Measurements from ENCODE around the gene ELOB.
A peak's percentile ranks its signal among the peaks of the same experiment; 100 is the strongest.

The ELOB gene

DNA sequence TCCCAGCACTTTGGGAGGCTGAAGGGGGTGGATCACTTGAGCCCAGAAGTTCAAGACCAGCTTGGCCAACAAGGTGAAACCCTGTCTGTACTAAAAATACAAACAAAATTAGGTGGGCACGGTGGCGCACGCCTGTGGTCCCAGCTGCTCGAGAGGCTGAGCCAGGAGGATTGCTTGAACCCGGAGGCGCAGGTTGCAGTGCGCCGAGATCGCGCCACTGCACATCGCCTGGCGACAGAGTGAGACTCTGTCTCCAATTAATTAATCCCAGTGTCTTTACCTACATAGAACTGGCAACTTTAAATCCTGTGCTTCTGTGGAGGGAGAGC is 1.5 kb upstream of the ELOB start:
- TF ChIP-seq, protein P1, sequence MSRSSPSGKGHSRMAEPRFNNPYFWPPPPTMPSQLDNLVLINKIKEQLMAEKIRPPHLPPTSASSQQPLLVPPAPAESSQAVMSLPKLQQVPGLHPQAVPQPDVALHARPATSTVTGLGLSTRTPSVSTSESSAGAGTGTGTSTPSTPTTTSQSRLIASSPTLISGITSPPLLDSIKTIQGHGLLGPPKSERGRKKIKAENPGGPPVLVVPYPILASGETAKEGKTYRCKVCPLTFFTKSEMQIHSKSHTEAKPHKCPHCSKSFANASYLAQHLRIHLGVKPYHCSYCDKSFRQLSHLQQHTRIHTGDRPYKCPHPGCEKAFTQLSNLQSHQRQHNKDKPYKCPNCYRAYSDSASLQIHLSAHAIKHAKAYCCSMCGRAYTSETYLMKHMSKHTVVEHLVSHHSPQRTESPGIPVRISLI (tag by site-specific recombination; IDR thresholded peaks at IDR 0.05): no peak
- TF ChIP-seq ZNF175 (tag by site-specific recombination; IDR thresholded peaks at IDR 0.05) (no peak), ZNF114 (tag by site-specific recombination; IDR thresholded peaks at IDR 0.05) (no peak), ZNF10 (tag by site-specific recombination; IDR thresholded peaks at IDR 0.05) (no peak), OSR2 (tag by site-specific recombination; IDR thresholded peaks at IDR 0.05) (no peak), ZNF157 (tag by site-specific recombination; IDR thresholded peaks at IDR 0.05) (no peak), ZNF423 (tag by site-specific recombination; IDR thresholded peaks at IDR 0.05) (no peak), TCF7L2 (IDR thresholded peaks at IDR 0.05; ENCODE audit: borderline replicate concordance, low read depth, low read length) (no peak)
- TF ChIP-seq, protein P2, sequence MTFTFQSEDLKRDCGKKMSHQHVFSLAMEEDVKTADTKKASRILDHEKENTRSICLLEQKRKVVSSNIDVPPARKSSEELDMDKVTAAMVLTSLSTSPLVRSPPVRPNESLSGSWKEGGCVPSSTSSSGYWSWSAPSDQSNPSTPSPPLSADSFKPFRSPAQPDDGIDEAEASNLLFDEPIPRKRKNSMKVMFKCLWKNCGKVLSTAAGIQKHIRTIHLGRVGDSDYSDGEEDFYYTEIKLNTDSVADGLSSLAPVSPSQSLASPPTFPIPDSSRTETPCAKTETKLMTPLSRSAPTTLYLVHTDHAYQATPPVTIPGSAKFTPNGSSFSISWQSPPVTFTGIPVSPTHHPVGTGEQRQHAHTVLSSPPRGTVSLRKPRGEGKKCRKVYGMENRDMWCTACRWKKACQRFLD (tag by site-specific recombination; IDR thresholded peaks at IDR 0.05): no peak
- no peaks in the 10 kb centered on the region for H3K9me3 ChIP-seq (ENCODE audit: control insufficient read depth, insufficient read depth, low read depth, low read length)
- peaks cover 0 to 25% of the 10 kb centered on the region in 2 experiments; a peak in 1 of 3 replicates for H3K36me3 ChIP-seq (ENCODE audit: control insufficient read depth in 2 of 2, insufficient read depth in 1 of 2, low read length in 2 of 2)
- POLR2A ChIA-PET: interaction anchor here (1.0 to 4.2 kb wide), 6 partner anchors 25 to 185 kb away, joined by 3 to 22 read pairs (median 4); partner anchors contain the start of genes FLYWCH1, KREMEN2 and SRRM2
- CTCF ChIA-PET: interaction anchor here (0.7 to 2.3 kb wide), 4 partner anchors 24 to 680 kb away, joined by 3 to 11 read pairs (median 4); no protein-coding TSS in a partner anchor
- H3K4me1 ChIP-seq (ENCODE audit: control insufficient read depth, insufficient read depth, low read length): peaks cover 2% of the 10 kb centered on the region; the same call in 1 of the 2 replicates
- no peak overlapping the region; the same call in 1 of the 2 replicates for H3K27ac ChIP-seq (ENCODE audit: extremely low read depth, low read depth, low read length)
- H3K4me3 ChIP-seq (ENCODE audit: low read depth, low read length): no peak overlapping the region

DNA sequence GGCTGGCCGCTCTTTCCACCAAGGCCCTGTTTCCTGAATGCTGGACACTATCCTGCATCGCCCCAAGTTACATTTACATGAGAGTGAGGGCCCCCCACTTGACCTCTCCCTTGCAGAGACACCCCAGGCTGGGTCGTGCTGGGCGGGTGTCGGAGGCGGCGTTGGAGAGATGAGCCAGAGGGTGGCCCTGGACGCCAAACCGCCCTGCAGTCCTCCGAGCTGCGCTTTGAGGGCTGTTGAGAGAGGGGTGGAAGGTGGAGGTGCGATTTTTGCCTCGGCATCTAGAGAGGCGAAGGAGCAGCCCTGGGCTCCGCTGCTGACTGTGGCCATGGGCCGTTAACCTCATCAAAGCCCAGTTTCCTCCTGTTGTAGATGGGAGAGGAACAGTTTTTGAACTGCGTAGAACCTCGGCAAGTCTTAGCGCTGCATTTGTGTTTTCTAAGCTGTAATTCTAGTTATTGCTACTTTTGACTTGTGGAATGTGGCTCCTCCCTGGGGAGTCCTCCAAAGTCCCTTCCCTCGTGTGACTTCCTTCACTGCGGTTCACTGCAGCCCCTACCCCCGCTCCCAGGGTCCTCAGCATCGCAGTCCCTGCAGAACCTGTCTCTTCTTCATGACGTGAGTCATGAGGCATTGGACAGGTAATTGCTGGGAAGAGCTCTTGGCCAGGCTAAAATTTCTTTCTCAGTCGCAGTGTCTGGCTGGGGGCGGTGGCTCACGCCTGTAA is 986 bp upstream of the ELOB start:
- Histone ChIP-seq H3K4me3 (ENCODE audit: low read depth, low read length) (peak overlapping the region; percentile 92), H3K27ac (ENCODE audit: extremely low read depth, low read depth, low read length) (peak overlapping the region; percentile 99), H3K36me3 (ENCODE audit: control insufficient read depth in 2 of 2, insufficient read depth in 1 of 2, low read length in 2 of 2) (peaks cover 0 to 31% of the 10 kb centered on the region in 2 experiments; a peak in 1 of 3 replicates), H3K9me3 (ENCODE audit: control insufficient read depth, insufficient read depth, low read depth, low read length) (no peaks in the 10 kb centered on the region), H3K4me1 (ENCODE audit: control insufficient read depth, insufficient read depth, low read length) (peaks cover 2% of the 10 kb centered on the region; the same call in 1 of the 2 replicates)
- CTCF ChIA-PET: interaction anchor here (0.6 to 2.3 kb wide), 7 partner anchors 24 to 680 kb away, joined by 3 to 11 read pairs (median 3); no protein-coding TSS in a partner anchor
- POLR2A ChIA-PET: interaction anchor here (0.7 to 4.2 kb wide), 8 partner anchors 9 to 186 kb away, joined by 3 to 22 read pairs (median 4); partner anchors contain the start of genes FLYWCH1, KREMEN2 and SRRM2
- TF ChIP-seq TRIM28 (IDR thresholded peaks at IDR 0.05; ENCODE audit: borderline replicate concordance, low read length) (no peak), YY1 (tag by site-specific recombination; IDR thresholded peaks at IDR 0.05) (no peak), ZBTB21 (tag by site-specific recombination; IDR thresholded peaks at IDR 0.05) (0 out of 2 replicates have a peak, but pooled peaks have one; percentile 6), ZBTB20 (tag by site-specific recombination; IDR thresholded peaks at IDR 0.05) (0 out of 2 replicates have a peak, but pooled peaks have one; percentile 3), ZNF76 (tag by site-specific recombination; IDR thresholded peaks at IDR 0.05; ENCODE audit: borderline replicate concordance, low read depth) (peak; percentile 30; the same call in 1 of the 2 replicates)
- TF ChIP-seq, protein P1 (tag by site-specific recombination; IDR thresholded peaks at IDR 0.05): no peak

DNA sequence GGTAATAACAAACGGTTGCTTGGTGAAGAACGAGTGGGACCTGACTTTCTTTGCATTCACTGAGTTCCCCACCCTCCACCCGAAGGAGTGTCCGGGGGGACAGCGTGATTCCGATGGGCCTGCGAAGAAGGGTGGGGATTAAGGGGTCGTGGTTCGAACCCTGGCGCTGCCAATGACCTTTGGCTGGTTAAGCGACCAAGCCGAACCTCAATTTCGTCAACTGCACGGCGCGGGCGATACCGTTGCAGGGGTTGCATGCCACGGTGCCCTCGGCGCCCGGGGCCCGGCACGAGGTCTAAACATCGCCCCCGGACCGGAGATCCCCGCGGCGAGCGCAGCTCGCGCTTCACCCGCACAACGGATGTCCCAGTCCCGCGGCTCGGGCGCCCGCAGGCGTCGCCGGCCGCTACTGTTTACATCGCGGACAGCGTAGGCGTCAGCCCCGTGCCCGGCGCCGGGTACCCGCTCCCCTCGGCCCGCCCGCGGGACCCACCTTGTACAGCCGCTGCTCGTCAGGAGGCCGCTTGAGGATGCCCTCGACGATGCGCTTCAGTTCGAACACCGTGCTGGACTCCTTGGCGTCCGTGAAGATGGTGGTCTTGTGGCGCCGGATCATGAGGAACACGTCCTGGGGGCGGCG is 460 bp downstream of the ELOB start:
- POLR2A ChIA-PET: interaction anchor here (0.6 to 4.2 kb wide), 6 partner anchors 9 to 129 kb away, joined by 4 to 22 read pairs (median 5); partner anchors contain the start of gene SRRM2
- Histone ChIP-seq H3K4me1 (ENCODE audit: control insufficient read depth, insufficient read depth, low read length) (peaks cover 2% of the 10 kb centered on the region; the same call in 1 of the 2 replicates), H3K4me3 (ENCODE audit: low read depth, low read length) (peak overlapping the region; percentile 86), H3K9me3 (ENCODE audit: control insufficient read depth, insufficient read depth, low read depth, low read length) (no peaks in the 10 kb centered on the region), H3K36me3 (ENCODE audit: control insufficient read depth in 2 of 2, insufficient read depth in 1 of 2, low read length in 2 of 2) (peaks cover 0 to 43% of the 10 kb centered on the region in 2 experiments; a peak in 1 of 3 replicates), H3K27ac (ENCODE audit: extremely low read depth, low read depth, low read length) (peak overlapping the region; percentile 80; the same call in 1 of the 2 replicates)
- CTCF ChIA-PET: interaction anchor here (0.6 to 2.3 kb wide), 5 partner anchors 46 to 539 kb away, joined by 3 to 11 read pairs (median 4); no protein-coding TSS in a partner anchor
- no peak for TF ChIP-seq ZSCAN30 (tag by site-specific recombination; IDR thresholded peaks at IDR 0.05)
- TF ChIP-seq ZNF514 (tag by site-specific recombination; IDR thresholded peaks at IDR 0.05): no peak
- TF ChIP-seq EGR2 (tag by site-specific recombination; IDR thresholded peaks at IDR 0.05; ENCODE audit: low read depth): peak; percentile 55; the same call in 1 of the 2 replicates
- TF ChIP-seq, protein P3, sequence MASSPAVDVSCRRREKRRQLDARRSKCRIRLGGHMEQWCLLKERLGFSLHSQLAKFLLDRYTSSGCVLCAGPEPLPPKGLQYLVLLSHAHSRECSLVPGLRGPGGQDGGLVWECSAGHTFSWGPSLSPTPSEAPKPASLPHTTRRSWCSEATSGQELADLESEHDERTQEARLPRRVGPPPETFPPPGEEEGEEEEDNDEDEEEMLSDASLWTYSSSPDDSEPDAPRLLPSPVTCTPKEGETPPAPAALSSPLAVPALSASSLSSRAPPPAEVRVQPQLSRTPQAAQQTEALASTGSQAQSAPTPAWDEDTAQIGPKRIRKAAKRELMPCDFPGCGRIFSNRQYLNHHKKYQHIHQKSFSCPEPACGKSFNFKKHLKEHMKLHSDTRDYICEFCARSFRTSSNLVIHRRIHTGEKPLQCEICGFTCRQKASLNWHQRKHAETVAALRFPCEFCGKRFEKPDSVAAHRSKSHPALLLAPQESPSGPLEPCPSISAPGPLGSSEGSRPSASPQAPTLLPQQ (tag by site-specific recombination; IDR thresholded peaks at IDR 0.05): peak; percentile 83
- TF ChIP-seq ZNF140 (tag by site-specific recombination; IDR thresholded peaks at IDR 0.05): no peak
- TF ChIP-seq ZNF664 (tag by site-specific recombination; IDR thresholded peaks at IDR 0.05): no peak
- TF ChIP-seq YY1 (tag by site-specific recombination; IDR thresholded peaks at IDR 0.05): no peak
- TF ChIP-seq, protein P4, sequence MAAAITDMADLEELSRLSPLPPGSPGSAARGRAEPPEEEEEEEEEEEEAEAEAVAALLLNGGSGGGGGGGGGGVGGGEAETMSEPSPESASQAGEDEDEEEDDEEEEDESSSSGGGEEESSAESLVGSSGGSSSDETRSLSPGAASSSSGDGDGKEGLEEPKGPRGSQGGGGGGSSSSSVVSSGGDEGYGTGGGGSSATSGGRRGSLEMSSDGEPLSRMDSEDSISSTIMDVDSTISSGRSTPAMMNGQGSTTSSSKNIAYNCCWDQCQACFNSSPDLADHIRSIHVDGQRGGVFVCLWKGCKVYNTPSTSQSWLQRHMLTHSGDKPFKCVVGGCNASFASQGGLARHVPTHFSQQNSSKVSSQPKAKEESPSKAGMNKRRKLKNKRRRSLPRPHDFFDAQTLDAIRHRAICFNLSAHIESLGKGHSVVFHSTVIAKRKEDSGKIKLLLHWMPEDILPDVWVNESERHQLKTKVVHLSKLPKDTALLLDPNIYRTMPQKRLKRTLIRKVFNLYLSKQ (tag by site-specific recombination; IDR thresholded peaks at IDR 0.05; ENCODE audit: borderline replicate concordance): no peak
- 0 out of 2 replicates have a peak, but pooled peaks have one; percentile 18 for TF ChIP-seq KLF9 (tag by site-specific recombination; IDR thresholded peaks at IDR 0.05; ENCODE audit: low read depth)
